Measurements from ENCODE around the gene PFDN1.

Gene PFDN1

DNA sequence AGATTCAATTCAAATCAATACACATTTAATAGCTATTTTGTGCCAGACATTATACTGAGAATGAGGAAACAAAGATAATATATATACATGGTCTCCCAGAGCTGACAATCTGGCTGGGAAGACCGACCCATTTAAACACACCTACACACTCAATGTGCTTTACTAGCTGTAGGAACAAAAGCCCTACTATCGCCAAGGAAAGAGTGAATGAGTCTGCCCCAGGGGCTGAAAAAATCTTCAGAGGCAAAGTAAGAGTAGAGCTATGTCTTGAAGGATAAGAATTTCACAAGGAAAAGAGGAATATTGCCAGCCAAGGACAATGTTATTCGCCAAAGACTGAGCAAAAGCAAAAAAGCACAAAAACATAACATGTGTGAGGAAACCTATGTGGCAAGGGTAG lies 6.6 kb downstream of the PFDN1 start:
- DNase-seq (ENCODE audit: low read depth in 3 of 3): no peak

DNA sequence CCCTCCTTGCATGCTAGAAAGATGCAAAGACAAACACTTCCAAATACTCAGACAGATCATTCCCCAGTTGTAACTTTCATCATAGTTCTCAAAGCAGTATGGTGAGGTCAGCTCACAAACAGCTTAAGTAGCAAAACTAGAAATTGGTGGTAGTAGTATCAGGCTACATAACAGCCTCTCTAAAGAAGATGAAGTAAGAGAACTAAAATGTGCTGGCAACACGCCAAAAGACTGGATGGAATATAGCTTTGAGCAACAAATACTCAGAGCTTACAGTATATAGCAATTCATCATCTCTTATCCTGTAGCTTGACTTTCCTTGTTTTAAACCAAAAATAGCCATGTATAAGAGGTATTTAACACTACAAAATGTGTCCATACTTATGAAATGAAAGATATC lies 7.5 kb downstream of the PFDN1 start:
- no peak for DNase-seq (ENCODE audit: low read depth in 3 of 3)

DNA sequence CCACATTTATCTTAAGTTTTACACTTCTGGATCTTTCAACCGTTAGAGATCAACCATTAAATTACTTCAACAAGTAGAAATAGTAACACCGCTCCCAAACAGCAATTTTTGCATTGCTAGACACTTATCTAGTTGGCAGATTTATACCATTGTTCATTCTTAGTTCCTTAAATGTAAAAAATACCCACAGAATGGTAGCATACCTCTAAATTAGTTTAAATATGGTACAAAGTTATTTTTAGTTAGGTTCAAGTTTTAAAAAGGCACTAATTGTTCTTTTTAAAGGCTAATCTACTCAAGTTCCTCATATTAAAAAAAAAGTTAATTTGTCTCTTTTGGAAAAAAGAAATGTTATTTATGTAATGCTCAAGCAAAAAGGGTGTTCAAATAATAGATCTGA lies 8.1 kb downstream of the PFDN1 start:
- DNase-seq (ENCODE audit: low read depth in 3 of 3): no peak

DNA sequence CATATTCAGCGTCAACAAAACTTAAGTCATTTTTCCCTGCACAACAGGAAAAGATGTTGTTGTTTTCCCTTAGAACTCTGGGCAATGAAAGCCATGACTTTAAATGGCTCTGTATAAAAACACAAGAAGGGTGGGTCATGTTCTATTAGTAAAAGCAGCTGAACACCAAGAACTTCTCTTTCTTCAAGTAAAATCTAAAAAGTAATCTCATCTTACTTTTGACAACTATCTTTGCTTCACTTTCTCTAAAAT lies 9.1 kb downstream of the PFDN1 start:
- no peak for DNase-seq (ENCODE audit: low read depth in 3 of 3)

DNA sequence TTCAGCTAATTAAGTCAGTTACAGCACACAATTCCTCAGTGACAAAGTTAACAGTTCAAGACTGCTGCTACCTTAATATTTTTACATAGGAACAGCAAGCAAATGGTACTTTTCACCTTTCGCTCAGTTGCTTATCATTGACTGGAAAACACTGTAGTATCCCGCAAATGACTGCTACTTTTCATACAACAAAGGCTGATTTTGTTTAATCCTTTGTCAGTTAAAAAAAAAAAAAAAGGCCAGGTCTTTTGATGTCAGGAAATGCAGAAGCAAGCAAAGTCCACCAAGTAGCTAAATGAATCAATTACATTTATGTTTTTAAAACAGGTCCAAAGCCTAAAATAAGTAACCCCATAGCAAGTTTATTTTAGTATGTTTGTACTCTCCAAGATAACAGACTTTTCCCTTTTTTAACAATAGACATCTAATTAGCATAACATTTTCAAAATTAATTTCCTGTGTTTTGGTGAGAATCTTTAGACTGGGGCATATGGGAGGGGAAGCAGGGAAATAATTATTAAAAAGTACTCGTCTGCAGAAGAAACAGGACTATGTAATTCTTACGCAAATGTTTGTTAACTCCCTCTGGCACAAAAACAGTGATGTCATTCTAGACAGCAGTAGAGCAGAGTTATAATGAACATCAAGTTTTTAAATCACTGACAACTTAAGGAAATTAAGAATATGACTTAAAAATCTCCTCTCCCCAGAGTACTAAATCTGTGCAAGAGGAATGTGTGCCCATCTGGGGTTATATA lies 9.6 kb downstream of the PFDN1 start:
- no peak for DNase-seq (ENCODE audit: low read depth in 3 of 3)

DNA sequence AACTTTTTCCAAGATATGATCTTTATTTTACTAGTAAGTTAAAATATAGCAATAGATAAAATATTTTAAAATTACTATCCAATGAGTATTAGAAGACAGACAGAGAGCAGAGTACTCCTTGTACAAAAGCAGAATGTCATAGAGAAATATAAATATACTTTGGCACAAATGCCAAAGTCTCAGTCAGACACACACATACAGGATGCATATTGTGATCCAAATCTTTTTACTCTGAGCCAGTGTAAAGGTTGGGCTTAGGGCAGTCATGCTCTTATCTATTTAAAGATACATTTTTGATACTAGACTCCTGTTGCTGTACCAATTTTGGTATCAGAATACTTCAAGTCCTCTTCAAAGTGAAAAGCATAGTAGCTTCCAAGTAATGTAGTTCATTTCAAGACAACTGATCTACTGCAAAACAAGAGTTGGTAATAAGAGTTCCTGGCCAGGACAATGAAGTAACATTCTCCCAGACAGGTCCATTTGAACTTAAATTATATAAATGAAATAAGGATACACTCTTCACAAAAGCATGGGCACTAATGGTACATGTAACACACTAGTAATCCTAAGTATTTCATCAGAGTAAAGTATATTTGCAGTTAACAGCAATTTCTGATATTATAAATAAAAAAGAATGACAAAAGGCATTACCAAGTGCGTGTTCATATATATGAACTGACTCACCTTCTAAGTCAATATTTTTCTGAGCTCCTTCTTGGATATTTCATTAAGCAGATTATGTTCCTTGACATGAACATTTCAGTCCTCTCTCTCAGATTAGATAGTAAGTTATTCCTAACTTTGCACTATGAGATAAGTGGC lies 10.5 kb downstream of the PFDN1 start:
- no peak for DNase-seq (ENCODE audit: low read depth in 3 of 3)

DNA sequence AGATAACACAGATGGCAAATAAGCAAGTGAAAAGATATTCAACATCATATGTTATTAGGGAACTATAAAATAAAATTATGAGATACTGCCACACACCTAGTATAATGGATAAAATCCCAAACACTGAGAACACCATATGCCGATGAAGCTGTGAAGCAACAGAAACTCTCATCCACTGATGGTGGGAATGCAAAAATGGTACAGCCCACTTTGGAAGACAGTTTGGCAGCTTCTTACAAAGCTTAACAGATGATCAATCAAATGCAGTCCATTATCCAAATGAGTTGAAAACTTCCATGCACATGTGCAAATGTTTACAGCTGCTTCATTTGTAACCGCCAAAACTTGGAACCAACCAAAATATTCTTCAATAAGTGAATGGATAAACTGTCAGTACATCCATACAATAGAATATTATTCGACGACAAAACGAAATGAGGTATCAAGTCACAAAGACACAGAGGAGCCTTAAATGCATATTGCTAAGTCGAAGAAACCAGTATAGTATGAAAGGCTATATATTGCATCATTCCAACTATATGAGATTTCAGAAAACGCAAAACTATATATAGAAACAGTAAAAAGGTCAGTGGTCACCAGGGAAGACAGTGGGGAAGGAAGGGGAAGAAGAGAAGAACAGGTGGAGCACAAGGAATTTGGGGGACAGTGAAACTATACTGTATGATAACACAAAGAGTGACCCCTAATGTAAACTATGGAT lies 14.9 kb downstream of the PFDN1 start:
- DNase-seq (ENCODE audit: low read depth in 3 of 3): no peak

DNA sequence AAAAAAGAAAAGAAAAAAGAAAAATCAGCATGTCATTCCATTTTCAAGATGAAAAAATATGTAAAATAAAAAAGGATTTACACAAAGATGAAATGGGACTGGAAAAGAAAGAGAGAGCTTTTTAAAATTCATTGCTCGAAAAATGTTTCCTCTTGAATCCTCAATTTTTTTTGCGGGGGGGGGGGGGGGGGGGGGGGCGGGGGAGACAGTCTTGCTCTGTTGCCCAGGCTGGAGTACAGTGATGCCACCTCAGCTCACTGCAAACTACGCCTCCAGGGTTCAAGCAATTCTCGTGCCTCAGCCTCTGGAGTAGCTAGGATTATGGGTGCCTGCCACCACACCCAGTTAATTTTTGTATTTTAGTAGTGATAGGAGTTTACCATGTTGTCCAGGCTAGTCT lies 16.5 kb downstream of the PFDN1 start:
- DNase-seq (ENCODE audit: low read depth in 3 of 3): no peak

DNA sequence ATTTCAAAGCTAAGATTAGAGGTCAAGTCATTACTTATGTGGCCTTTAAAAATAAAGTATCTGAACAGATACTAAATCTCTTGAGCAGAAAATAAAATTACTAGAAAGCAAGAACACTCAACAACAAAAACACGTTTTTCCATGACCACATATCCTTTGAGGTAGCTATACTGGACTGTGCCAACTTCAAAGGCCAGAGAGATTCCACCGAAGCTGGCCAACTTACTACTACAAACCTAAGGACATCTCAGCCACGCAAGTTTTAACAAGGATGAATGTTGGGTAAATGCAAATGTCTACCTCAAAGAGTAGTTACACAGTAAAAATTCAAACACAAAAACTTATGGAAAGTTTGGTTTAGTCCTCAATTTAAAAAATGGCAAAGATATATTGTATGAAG lies 18.9 kb downstream of the PFDN1 start:
- no peak for DNase-seq (ENCODE audit: low read depth in 3 of 3)

DNA sequence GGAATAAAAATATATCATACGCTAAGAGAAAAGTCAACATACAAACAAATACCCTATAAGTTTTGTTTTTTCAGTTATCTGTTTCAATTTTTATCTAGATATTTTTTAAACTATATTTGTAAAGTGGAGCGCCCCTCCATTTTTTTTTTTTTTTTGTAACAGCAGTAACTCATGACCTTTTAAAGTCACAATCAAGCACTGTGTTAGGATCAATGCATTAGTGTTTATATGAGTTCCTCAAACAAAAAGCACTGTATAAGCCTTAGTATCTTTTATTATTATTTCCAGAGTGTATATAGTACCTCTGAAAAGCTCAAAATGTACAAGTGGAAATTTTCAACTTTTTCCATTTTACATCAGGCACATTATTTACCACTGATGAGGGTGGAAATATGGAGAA lies 20.6 kb downstream of the PFDN1 start:
- DNase-seq (ENCODE audit: low read depth in 3 of 3): no peak

DNA sequence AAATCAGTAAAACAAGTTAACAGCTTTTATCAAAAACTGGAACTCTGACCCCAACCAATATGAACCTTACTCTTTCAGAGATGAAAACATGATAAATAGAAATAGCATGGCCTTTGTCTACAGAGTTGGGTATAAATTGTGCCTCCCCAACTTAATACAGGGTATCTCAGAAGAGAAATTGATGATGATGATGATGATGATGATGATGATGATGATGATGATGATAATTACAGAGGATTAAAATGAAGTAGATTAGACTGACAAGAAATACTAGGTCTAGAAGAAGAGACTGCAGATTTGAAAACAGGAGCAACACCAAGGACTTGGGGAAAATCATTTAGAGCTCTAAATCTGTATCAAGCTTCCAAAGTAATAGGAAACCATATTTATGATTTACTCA lies 27.1 kb downstream of the PFDN1 start:
- no peak for DNase-seq (ENCODE audit: low read depth in 3 of 3)

DNA sequence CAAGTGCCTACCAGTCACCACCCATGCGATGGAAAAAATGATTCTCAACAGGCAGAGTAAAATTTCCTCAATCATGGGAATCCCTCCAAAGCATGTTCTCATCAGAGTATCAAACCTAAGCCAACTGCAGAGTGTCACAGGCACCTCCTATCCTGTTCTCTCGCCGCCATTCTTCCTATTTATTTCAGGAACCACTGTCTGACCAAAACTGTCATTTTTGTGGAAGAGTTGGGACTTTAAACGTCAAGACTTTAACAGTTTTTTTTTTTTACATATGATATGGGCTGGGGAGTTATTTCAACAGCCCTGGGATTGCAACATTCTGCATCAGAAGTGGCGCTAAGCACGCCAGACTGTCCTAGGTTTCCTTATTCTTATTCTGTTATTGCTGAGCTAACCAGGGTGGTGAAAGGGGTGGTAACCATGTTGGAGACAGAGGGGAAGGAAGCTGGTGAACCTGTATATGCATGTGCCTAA lies 29.5 kb downstream of the PFDN1 start:
- no peak for DNase-seq (ENCODE audit: low read depth in 3 of 3)

DNA sequence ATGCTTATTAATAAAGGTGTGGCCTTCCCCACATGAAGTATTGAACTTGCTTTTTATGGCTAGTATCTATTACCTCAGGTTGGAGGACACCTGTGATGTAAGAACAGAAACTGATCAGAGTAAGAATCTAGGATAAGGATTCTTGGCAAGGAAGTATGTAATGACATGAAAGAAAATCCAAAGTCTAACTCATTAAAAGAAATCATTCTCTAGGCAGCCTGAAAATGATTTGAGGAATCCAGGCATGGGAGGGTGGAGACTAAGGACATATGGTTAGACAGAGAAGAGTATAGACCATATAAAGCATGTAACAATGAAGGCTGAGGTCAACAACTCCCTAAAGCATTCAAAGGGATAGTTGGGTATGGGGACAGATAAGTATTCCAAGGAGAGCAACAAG lies 32.9 kb downstream of the PFDN1 start:
- DNase-seq (ENCODE audit: low read depth in 3 of 3): no peak

DNA sequence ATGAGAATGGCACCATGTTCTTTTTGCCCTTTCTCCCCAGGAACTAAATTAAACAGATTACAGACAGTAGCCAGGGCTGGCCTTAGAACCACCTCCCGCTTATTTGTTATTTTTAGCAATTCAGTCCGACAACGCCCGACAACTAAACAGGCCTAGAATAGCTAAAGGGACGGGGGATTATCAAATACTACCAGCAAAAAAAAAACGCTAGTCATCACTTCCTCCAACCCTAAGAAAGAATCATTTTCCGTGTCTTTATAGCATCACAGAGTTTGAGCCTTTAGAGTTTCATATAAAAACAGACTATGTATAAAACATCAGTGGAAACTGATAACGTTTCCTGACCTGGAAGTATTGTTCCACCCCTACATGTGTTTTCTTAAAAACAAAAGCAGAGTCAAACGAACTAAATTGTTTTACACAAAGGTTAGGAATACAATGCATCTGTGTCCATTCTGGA lies 35.3 kb downstream of the PFDN1 start:
- DNase-seq (ENCODE audit: low read depth in 3 of 3): no peak

DNA sequence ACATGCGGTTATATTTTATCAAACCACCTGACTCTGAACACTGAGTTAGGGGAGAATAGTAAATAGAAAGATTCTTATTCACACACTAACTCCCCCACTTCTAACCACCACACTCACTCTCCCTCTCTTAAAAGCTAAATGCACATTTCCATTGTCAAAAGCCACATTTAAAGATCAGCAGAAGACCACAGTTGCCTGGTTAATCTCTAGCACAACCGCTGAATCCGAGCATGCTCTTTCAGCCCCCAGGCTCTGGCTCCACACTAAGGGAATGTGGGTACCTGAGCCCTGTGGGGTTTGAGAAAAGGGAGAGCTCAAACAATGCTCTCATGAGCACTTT lies 35.7 kb downstream of the PFDN1 start:
- DNase-seq (ENCODE audit: low read depth in 3 of 3): no peak

DNA sequence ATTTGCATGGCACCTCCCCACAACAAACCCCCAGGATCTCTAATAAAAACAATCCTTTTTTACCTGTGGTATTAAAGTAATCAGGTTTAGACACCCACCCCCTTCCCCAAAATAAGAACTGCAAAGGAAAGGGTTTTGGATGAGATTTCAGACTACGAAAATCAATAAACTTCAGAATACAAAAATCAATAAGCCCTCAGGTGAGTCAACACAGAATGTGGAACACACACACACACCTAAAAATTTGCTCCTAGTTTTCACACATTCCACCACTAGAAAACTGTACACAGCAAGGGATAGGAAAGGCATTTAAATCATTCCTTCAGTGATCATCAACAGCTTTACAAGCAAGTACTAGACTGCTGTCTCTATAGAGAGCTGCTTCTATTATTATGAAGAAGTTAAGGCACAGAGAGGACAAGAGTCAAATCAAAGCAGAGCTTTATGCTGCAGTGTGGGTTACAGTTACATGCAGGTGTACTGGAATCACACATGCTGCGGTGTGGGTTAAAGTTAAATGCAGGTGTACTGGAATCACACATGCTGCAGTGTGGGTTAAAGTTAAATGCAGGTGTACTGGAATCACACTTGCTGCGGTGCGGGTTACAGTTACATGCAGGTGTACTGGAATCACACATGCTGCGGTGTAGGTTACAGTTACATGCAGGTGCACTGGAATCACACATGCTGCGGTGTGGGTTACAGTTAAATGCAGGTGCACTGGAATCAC lies 36.3 kb downstream of the PFDN1 start:
- no peak for DNase-seq (ENCODE audit: low read depth in 3 of 3)

DNA sequence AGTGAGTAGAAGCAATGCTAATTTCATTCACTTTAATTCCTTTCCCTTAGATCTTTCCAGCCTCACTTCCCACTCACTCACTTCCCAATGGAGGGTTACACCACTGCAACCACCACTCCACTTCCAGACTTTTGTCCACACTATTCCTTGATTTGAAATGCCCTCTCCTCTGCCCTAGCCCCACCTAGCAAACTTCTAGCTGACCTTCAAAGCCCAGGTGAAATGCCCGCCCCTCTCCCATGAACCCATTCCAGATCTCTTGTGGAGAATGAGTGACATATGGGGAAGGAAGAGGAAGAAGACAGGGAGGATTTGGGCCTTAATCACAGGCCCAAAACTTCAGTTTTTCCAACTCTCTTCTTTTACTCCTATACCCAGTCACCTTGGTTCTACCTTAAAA lies 37.1 kb downstream of the PFDN1 start:
- no peak for DNase-seq (ENCODE audit: low read depth in 3 of 3)

DNA sequence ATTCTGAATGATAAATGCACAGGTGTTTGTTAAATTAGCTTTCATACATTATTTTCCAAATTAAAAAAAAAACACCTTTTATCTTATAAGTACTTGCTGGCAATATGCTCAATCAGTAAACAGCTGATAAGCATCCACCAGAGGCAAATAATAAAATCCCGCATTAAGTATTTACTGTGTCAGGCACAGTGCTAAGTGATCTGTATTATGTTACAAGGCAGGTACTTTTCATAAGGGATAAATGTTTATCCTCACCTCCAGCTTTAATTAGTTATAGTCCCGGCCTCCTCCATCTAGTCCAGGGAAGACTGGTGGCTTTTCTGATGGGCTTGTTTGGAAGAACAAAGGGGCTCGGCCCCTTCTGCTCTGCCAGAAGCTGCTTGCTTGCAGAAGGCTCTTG lies 40.1 kb downstream of the PFDN1 start:
- DNase-seq (ENCODE audit: low read depth in 3 of 3): no peak

DNA sequence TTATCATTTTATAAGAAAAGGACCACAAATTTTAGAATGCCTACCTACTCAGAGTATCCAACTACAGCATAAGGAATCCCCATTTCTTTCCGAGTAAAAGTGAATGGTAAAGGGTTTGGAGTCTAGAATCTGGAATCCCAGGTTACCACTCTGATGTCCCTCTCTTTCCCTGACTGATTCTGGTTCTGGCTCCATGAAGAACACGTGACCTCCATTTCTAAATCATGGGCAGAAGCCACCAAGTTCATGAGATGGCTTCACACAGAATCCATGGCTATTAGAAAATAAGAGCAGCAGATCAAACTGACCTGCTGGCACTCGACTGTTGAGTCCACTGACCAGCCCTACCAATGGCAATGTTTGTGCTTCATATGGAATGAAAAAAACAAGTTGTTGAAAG lies 40.7 kb downstream of the PFDN1 start:
- DNase-seq (ENCODE audit: low read depth in 3 of 3): no peak

DNA sequence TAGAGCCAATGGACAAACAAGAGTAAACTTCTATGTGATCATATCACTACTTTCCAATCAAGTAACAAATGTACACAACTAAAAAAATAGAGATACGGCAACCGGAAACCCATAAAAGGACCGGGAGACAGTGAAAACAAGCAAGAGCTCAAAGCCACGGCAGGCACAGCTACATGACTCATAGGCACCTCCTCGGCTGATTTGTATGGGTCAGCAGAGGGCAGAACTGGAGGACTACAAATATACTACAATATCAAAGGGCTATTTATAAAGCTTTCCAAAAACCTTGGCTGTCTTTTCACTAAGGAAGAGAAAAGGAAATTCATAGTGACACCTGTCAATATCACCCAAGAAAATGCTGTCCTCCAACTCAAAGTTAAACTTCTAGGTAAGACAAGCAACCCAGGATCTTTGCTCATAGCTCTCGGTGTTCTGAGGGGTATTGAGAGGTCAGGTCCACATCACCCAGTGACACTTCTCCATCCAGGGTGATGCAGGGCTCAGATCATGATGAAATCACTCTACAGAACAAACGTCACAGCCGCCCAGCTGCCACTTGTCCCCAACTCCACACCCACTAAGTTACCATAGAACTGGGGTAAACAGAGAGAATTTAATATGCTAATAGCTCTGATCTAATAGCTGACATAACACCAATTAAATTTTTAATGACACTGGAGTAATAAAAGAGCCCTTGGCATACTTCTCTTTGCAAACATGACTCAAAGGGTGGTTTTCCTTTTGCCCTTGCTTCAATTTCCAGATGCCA lies 41.3 kb downstream of the PFDN1 start:
- DNase-seq (ENCODE audit: low read depth in 3 of 3): no peak

DNA sequence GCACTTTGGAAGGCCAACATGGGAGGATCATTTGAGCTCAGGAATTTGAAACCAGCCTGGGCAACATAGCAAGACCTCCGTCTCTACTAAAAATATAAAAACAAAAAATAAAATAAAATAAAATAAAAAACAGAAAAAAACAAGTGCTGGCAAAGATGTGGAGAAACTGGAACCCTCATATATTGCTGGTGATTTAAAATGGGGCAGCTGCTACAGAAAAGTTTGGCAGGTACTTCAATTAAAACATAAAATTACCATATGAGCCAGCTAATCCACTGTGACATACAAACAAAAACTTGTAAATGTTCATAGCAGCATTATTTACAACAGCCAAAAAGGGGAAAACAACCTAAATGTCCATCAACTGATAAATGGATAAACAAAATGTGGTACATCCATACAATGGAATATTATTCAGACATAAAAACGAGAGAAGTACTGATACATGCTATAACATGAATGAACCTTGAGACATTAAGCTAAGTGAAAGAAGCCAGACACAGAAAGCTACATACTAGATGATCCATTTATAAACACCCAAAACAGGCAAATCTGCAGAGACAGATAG lies 42.7 kb downstream of the PFDN1 start:
- no peak for DNase-seq (ENCODE audit: low read depth in 3 of 3)

All from stimulated activated CD4-positive, alpha-beta T cell treated with anti-CD3 and anti-CD28 coated beads, TNF-alpha, amount 100 ng/mL, for 4 hours (primary cell).